SK-N-SH treated with all-trans-retinoic acid at 6 μM for 48 hours (cell line): ENCODE results near the gene ATP1A3.

Source experiments
- ATAC-seq: fragments of 200-7000 bp; cut with Tn5 transposase; 3 replicates; pipeline ENCODE4 v1.9.1; 2020; ENCODE audit warnings: mild to moderate bottlenecking, moderate library complexity
- ARNTL ChIP-seq: fragments of 450-650 bp; formaldehyde crosslinking; IDR thresholded peaks from 2 replicates; pipeline ENCODE4 v1.5.0; 2020; ENCODE audit warnings: low read depth, mild to moderate bottlenecking, moderate library complexity, borderline replicate concordance
- BACH2 ChIP-seq: fragments of 250-450 bp; sonication (Bioruptor Pico); IDR thresholded peaks from 2 replicates; pipeline ENCODE4 v1.9.0; 2021; ENCODE audit warnings: mild to moderate bottlenecking, borderline replicate concordance
- CREB5 ChIP-seq: fragments of 250-450 bp; sonication (Bioruptor Pico); IDR thresholded peaks from 2 replicates; pipeline ENCODE4 v1.5.1; 2020; ENCODE audit warnings: low read depth, mild to moderate bottlenecking, moderate library complexity
- CSDC2 ChIP-seq: fragments of 250-450 bp; sonication (Bioruptor Pico); IDR thresholded peaks from 2 replicates; pipeline ENCODE4 v1.5.0; 2020; ENCODE audit warnings: mild to moderate bottlenecking, moderate library complexity
- CSRNP3 ChIP-seq: fragments of 250-450 bp; sonication (Bioruptor Pico); IDR thresholded peaks from 2 replicates; pipeline ENCODE4 v1.5.1; 2021; ENCODE audit warnings: mild to moderate bottlenecking, moderate library complexity
- ESRRG ChIP-seq: fragments of 250-450 bp; sonication (Bioruptor Pico); IDR thresholded peaks from 2 replicates; pipeline ENCODE4 v1.6.1; 2021; ENCODE audit warnings: mild to moderate bottlenecking
- GLIS3 ChIP-seq: fragments of 250-450 bp; sonication (Bioruptor Pico); IDR thresholded peaks from 2 replicates; pipeline ENCODE4 v1.5.0; 2020; ENCODE audit warnings: mild to moderate bottlenecking, moderate library complexity
- ISL1 ChIP-seq: fragments of 250-450 bp; sonication (Bioruptor Pico); IDR thresholded peaks from 2 replicates; pipeline ENCODE4 v2.1.2; 2022; ENCODE audit warnings: mild to moderate bottlenecking, moderate library complexity
- OSR1 ChIP-seq: fragments of 250-450 bp; sonication (Bioruptor Pico); IDR thresholded peaks from 2 replicates; pipeline ENCODE4 v1.8.0; 2022; ENCODE audit warnings: moderate library complexity, mild to moderate bottlenecking, inconsistent platforms
- PATZ1 ChIP-seq: fragments of 250-450 bp; sonication (Bioruptor Pico); IDR thresholded peaks from 2 replicates; pipeline ENCODE4 v1.8.0; 2020; ENCODE audit warnings: mild to moderate bottlenecking, moderate library complexity, borderline replicate concordance
- PPARA ChIP-seq: fragments of 250-450 bp; sonication (Bioruptor Pico); IDR thresholded peaks from 2 replicates; pipeline ENCODE4 v1.5.0; 2020; ENCODE audit warnings: mild to moderate bottlenecking, borderline replicate concordance
- RARB ChIP-seq: fragments of 250-450 bp; sonication (Bioruptor Pico); IDR thresholded peaks from 2 replicates; pipeline ENCODE4 v1.8.0; 2021; ENCODE audit warnings: mild to moderate bottlenecking, moderate library complexity
- SNAI2 ChIP-seq: fragments of 250-450 bp; sonication (Bioruptor Pico); IDR thresholded peaks from 2 replicates; pipeline ENCODE4 v1.5.0; 2020; ENCODE audit warnings: mild to moderate bottlenecking, moderate library complexity
- TCF4 ChIP-seq: fragments of 250-450 bp; sonication (Bioruptor Pico); IDR thresholded peaks from 2 replicates; pipeline ENCODE4 v1.8.0; 2021; ENCODE audit warnings: mild to moderate bottlenecking, moderate library complexity, borderline replicate concordance
- TOX ChIP-seq: fragments of 250-450 bp; sonication (Bioruptor Pico); IDR thresholded peaks from 2 replicates; pipeline ENCODE4 v1.8.0; 2021; ENCODE audit warnings: mild to moderate bottlenecking, moderate library complexity, borderline replicate concordance
- TSHZ2 ChIP-seq: fragments of 250-450 bp; sonication (Bioruptor Pico); IDR thresholded peaks from 2 replicates; pipeline ENCODE4 v1.5.0; 2020; ENCODE audit warnings: mild to moderate bottlenecking, moderate library complexity
- ZC3H10 ChIP-seq: fragments of 250-450 bp; sonication (Bioruptor Pico); IDR thresholded peaks from 2 replicates; pipeline ENCODE4 v1.5.1; 2021; ENCODE audit warnings: mild to moderate bottlenecking, moderate library complexity
- ZFP3 ChIP-seq: fragments of 250-450 bp; sonication (Bioruptor Pico); IDR thresholded peaks from 2 replicates; pipeline ENCODE4 v1.5.0; 2020; ENCODE audit warnings: mild to moderate bottlenecking, moderate library complexity
- ZFP30 ChIP-seq: fragments of 450-650 bp; formaldehyde crosslinking; IDR thresholded peaks from 2 replicates; pipeline ENCODE4 v1.5.0; 2022; ENCODE audit warnings: mild to moderate bottlenecking, moderate library complexity
- ZNF565 ChIP-seq: fragments of 450-650 bp; formaldehyde crosslinking; conservative IDR thresholded peaks from 2 replicates; pipeline ENCODE4 v1.5.0; 2020; ENCODE audit warnings: low read depth, mild to moderate bottlenecking, moderate library complexity
- ZNF70 ChIP-seq: fragments of 450-650 bp; formaldehyde crosslinking; IDR thresholded peaks from 2 replicates; pipeline ENCODE4 v1.5.0; 2020; ENCODE audit warnings: mild to moderate bottlenecking, moderate library complexity
- ZNF8 ChIP-seq: fragments of 450-650 bp; formaldehyde crosslinking; IDR thresholded peaks from 2 replicates; pipeline ENCODE4 v1.5.0; 2020; ENCODE audit warnings: mild to moderate bottlenecking, moderate library complexity

ATP1A3 gene

GRCh38 chr19:42023943-42024260, 29.9 kb upstream of the ATP1A3 start:
- no peak; the same call in 2 of the 3 replicates for ATAC-seq

GRCh38 chr19:42023121-42023942, 29.3 kb upstream of the ATP1A3 start:
- TF ChIP-seq ZC3H10 (CRISPR knock-in tag) (no peak), TSHZ2 (CRISPR knock-in tag) (no peak), ISL1 (CRISPR knock-in tag) (no peak), ZNF8 (CRISPR knock-in tag) (no peak)
- ATAC-seq: peak; percentile 72

More at GRCh38 chr19:42023943-42024260, 29.9 kb upstream of the ATP1A3 start:
- no peak for TF ChIP-seq ZNF8 (CRISPR knock-in tag)
- TF ChIP-seq ISL1 (CRISPR knock-in tag): no peak
- TF ChIP-seq TOX (CRISPR knock-in tag): no peak
- no peak for TF ChIP-seq PPARA (CRISPR knock-in tag)
- no peak for TF ChIP-seq ZNF70 (CRISPR knock-in tag)
- TF ChIP-seq ARNTL (CRISPR knock-in tag): no peak
- no peak for TF ChIP-seq ZFP3 (CRISPR knock-in tag)
- no peak for TF ChIP-seq CREB5
- no peak for TF ChIP-seq BACH2 (CRISPR knock-in tag)
- TF ChIP-seq ZNF565 (CRISPR knock-in tag): no peak
- no peak for TF ChIP-seq OSR1 (CRISPR knock-in tag)
- no peak for TF ChIP-seq ZFP30 (CRISPR knock-in tag)
- TF ChIP-seq GLIS3 (CRISPR knock-in tag): no peak
- no peak for TF ChIP-seq RARB (CRISPR knock-in tag)
- TF ChIP-seq ESRRG (CRISPR knock-in tag): no peak
- TF ChIP-seq CSRNP3 (CRISPR knock-in tag): no peak
- no peak for TF ChIP-seq PATZ1 (CRISPR knock-in tag)
- no peak for TF ChIP-seq TCF4 (CRISPR knock-in tag)

GRCh38 chr19:42022616-42023015, 28.6 kb upstream of the ATP1A3 start:
- TF ChIP-seq ZFP3 (CRISPR knock-in tag): no peak
- TF ChIP-seq ZNF8 (CRISPR knock-in tag): no peak
- TF ChIP-seq ZC3H10 (CRISPR knock-in tag): no peak
- TF ChIP-seq PATZ1 (CRISPR knock-in tag): no peak
- no peak for TF ChIP-seq SNAI2 (CRISPR knock-in tag)
- no peak for TF ChIP-seq BACH2 (CRISPR knock-in tag)
- TF ChIP-seq ARNTL (CRISPR knock-in tag): no peak
- TF ChIP-seq CSDC2: no peak
- TF ChIP-seq TSHZ2 (CRISPR knock-in tag): no peak
- TF ChIP-seq CREB5: no peak

More at GRCh38 chr19:42022616-42023015, 28.6 kb upstream of the ATP1A3 start:
- ATAC-seq: no peak
